Astrocyte (in vitro differentiated cells and primary cell): ENCODE results near the gene TNFRSF1A. TPM values are rescaled to one million over a fixed set of nuclear protein-coding genes. Genes with fewer than 3 reads are reported as not detected.

Source experiments
- DNase-seq: peaks from one replicate; pipeline ENCODE4 v3.0.0-alpha.2; 2010; ENCODE audit warnings: low read depth
- FAIRE-seq: peaks from 2 replicates; lab custom pipeline; 2011; peaks lifted over from hg19 to GRCh38; lab: Jason Lieb, UNC
- H2AFZ ChIP-seq: 2 replicates; pipeline ENCODE4 v1.6.0; 2012; ENCODE audit warnings: low read depth, low read length, inconsistent platforms
- H3K27ac ChIP-seq: 2 replicates; pipeline ENCODE4 v1.5.1; 2011; ENCODE audit warnings: low read depth, low read length, inconsistent platforms
- H3K27me3 ChIP-seq: 2 replicates; pipeline ENCODE4 v1.6.0; 2011; ENCODE audit warnings: low read length, inconsistent platforms; ENCODE audit not compliant: insufficient read depth
- H3K36me3 ChIP-seq: 2 replicates; pipeline ENCODE4 v1.5.1; 2011; ENCODE audit warnings: low read length, inconsistent platforms; ENCODE audit not compliant: insufficient read depth
- H3K4me1 ChIP-seq: 2 replicates; pipeline ENCODE4 v1.5.1; 2011; ENCODE audit warnings: low read length, inconsistent platforms; ENCODE audit not compliant: insufficient read depth
- H3K4me2 ChIP-seq: 2 replicates; pipeline ENCODE4 v1.6.0; 2012; ENCODE audit warnings: low read length, inconsistent platforms
- H3K4me3 ChIP-seq: 2 replicates; pipeline ENCODE4 v1.5.1; 2011; ENCODE audit warnings: low read depth, mild to moderate bottlenecking, low read length, inconsistent platforms; ENCODE audit not compliant: insufficient read depth
- H3K79me2 ChIP-seq: 2 replicates; pipeline ENCODE4 v1.6.0; 2012; ENCODE audit warnings: mild to moderate bottlenecking, low read length, inconsistent platforms; ENCODE audit not compliant: insufficient read depth
- H3K9ac ChIP-seq: 2 replicates; pipeline ENCODE4 v1.6.0; 2012; ENCODE audit warnings: mild to moderate bottlenecking, low read length, inconsistent platforms
- H3K9me3 ChIP-seq: 2 replicates; pipeline ENCODE4 v1.5.1; 2012; ENCODE audit warnings: low read depth, mild to moderate bottlenecking, low read length, inconsistent platforms; ENCODE audit not compliant: insufficient read depth
- H4K20me1 ChIP-seq: 2 replicates; pipeline ENCODE4 v1.6.0; 2012; ENCODE audit warnings: low read length, inconsistent platforms; ENCODE audit not compliant: insufficient read depth
- H3K27ac Mint-ChIP-seq: one replicate; pipeline ENCODE4 v1.8.0; 2021; ENCODE audit warnings: mild to moderate bottlenecking, mixed read lengths; ENCODE audit not compliant: unreplicated experiment
- H3K27me3 Mint-ChIP-seq: one replicate; pipeline ENCODE4 v1.8.0; 2021; ENCODE audit warnings: low read depth, mixed read lengths; ENCODE audit not compliant: unreplicated experiment
- H3K36me3 Mint-ChIP-seq: one replicate; pipeline ENCODE4 v1.8.0; 2021; ENCODE audit warnings: low read depth, mixed read lengths; ENCODE audit not compliant: unreplicated experiment
- H3K4me1 Mint-ChIP-seq: one replicate; pipeline ENCODE4 v1.8.0; 2021; ENCODE audit warnings: low read depth, mixed read lengths; ENCODE audit not compliant: unreplicated experiment
- H3K4me3 Mint-ChIP-seq: one replicate; pipeline ENCODE4 v1.8.0; 2021; ENCODE audit warnings: mild to moderate bottlenecking, moderate library complexity, mixed read lengths; ENCODE audit not compliant: unreplicated experiment
- H3K9me3 Mint-ChIP-seq: one replicate; pipeline ENCODE4 v1.8.0; 2021; ENCODE audit warnings: mild to moderate bottlenecking, mixed read lengths; ENCODE audit not compliant: unreplicated experiment
- CTCF ChIP-seq: IDR thresholded peaks from 2 replicates; pipeline ENCODE4 v1.5.1; 2011; ENCODE audit warnings: low read depth, mild to moderate bottlenecking, inconsistent platforms, low read length, moderate library complexity; ENCODE audit not compliant: insufficient read depth
- EZH2 ChIP-seq: IDR thresholded peaks from 2 replicates; pipeline ENCODE4 v1.6.1; 2012; ENCODE audit warnings: mild to moderate bottlenecking, low read length, inconsistent platforms; ENCODE audit not compliant: insufficient read depth
- total RNA-seq: library from RNA; stranded (reverse); gene quantifications from 2 replicates; pipeline ENCODE4 v1.2.1, GENCODE V29; 2021

Gene TNFRSF1A
- total RNA-seq, 1 donor from 2014 or later, result 118 TPM

GRCh38 chr12:6369916-6370575, 28.2 kb upstream of the TNFRSF1A start:
- H3K36me3 Mint-ChIP-seq, result no peaks in the 10 kb centered on the region
- no peaks in the 10 kb centered on the region for H3K9me3 ChIP-seq
- no peak overlapping the region for H3K9ac ChIP-seq
- DNase-seq, result no peak
- H3K27ac ChIP-seq, result no peak overlapping the region
- no peak for TF ChIP-seq EZH2
- no peak for TF ChIP-seq CTCF
- H3K4me3 Mint-ChIP-seq, result no peak overlapping the region
- H3K79me2 ChIP-seq, result no peaks in the 10 kb centered on the region
- H3K4me1 ChIP-seq, result peaks cover 30% of the 10 kb centered on the region
- H3K4me3 ChIP-seq, result no peak overlapping the region
- no peaks in the 10 kb centered on the region for H3K9me3 Mint-ChIP-seq
- peak overlapping the region; percentile 45 for H3K27ac Mint-ChIP-seq
- H4K20me1 ChIP-seq, result no peaks in the 10 kb centered on the region
- H3K4me1 Mint-ChIP-seq, result peaks cover 24% of the 10 kb centered on the region
- H3K27me3 Mint-ChIP-seq, result peaks cover 10% of the 10 kb centered on the region
- H3K27me3 ChIP-seq, result no peaks in the 10 kb centered on the region
- no peak overlapping the region for H2AFZ ChIP-seq
- H3K36me3 ChIP-seq, result no peaks in the 10 kb centered on the region
- H3K4me2 ChIP-seq, result no peak overlapping the region
- FAIRE-seq, result no peak

GRCh38 chr12:6368906-6369525, 27.1 kb upstream of the TNFRSF1A start:
- peaks cover 4% of the 10 kb centered on the region for H3K27me3 Mint-ChIP-seq

More at GRCh38 chr12:6368906-6369525, 27.1 kb upstream of the TNFRSF1A start:
- no peak for FAIRE-seq
- Mint-ChIP-seq H3K9me3 (no peaks in the 10 kb centered on the region), H3K4me3 (no peak overlapping the region), H3K36me3 (peaks cover 2% of the 10 kb centered on the region), H3K27ac (no peak overlapping the region), H3K4me1 (peaks cover 22% of the 10 kb centered on the region)
- Histone ChIP-seq H3K9ac (no peak overlapping the region), H3K4me2 (no peak overlapping the region), H3K27ac (no peak overlapping the region), H3K27me3 (no peaks in the 10 kb centered on the region), H4K20me1 (no peaks in the 10 kb centered on the region), H3K9me3 (no peaks in the 10 kb centered on the region), H3K79me2 (no peaks in the 10 kb centered on the region), H3K4me1 (peaks cover 30% of the 10 kb centered on the region), H2AFZ (no peak overlapping the region), H3K4me3 (no peak overlapping the region), H3K36me3 (no peaks in the 10 kb centered on the region)
- TF ChIP-seq CTCF (no peak), EZH2 (no peak)
- DNase-seq, result no peak
